Nephron progenitor cell (in vitro differentiated cells): Measurements from ENCODE around the gene SEC14L6.

Experiments used
- DNase-seq: peaks from one replicate; pipeline ENCODE4 v3.0.0; 2021
- H3K27ac Mint-ChIP-seq: 2 replicates; pipeline ENCODE4 v1.8.0; 2021; ENCODE audit warnings: mild to moderate bottlenecking, moderate library complexity, mixed read lengths
- H3K27me3 Mint-ChIP-seq: 2 replicates; pipeline ENCODE4 v1.8.0; 2021; ENCODE audit warnings: mild to moderate bottlenecking, low read depth, mixed read lengths; ENCODE audit not compliant: poor library complexity
- H3K36me3 Mint-ChIP-seq: 2 replicates; pipeline ENCODE4 v1.8.0; 2021; ENCODE audit warnings: low read depth, mixed read lengths
- H3K4me1 Mint-ChIP-seq: 2 replicates; pipeline ENCODE4 v1.8.0; 2021; ENCODE audit warnings: mixed read lengths
- H3K4me3 Mint-ChIP-seq: 2 replicates; pipeline ENCODE4 v1.8.0; 2021; ENCODE audit warnings: mild to moderate bottlenecking, moderate library complexity, mixed read lengths
- H3K9me3 Mint-ChIP-seq: 2 replicates; pipeline ENCODE4 v1.8.0; 2021; ENCODE audit warnings: mild to moderate bottlenecking, moderate library complexity, mixed read lengths
- TF ChIP-seq, protein P1 (sequence below): fragments of 200-600 bp; sonication (generic); IDR thresholded peaks from 2 replicates; pipeline ENCODE4 v1.5.0; 2021; ENCODE audit warnings: antibody characterized with exemption

Gene SEC14L6

DNA sequence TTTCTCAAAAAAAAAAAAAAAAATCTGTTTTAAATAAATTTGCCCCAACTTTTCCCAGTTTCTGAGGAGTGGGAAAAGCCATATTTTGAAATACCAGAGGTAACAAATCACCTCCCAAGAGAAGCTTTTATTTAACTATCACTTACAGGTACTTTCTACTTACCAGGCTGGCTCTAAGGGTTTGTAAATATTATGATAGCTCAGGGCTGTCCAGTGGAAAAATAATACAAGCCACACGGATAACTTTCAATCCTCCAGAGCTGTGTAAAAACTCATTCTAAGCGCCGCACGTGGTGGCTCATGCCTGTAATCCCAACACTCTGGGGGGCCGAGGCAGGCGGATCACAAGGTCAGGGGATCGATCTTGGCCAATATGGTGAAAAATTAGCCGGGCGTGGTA is 35.4 kb downstream of the SEC14L6 start:
- Mint-ChIP-seq H3K27ac (no peak overlapping the region), H3K4me1 (peaks cover 4% of the 10 kb centered on the region), H3K27me3 (peaks cover 11% of the 10 kb centered on the region), H3K9me3 (peaks cover 10% of the 10 kb centered on the region), H3K4me3 (no peak overlapping the region), H3K36me3 (no peaks in the 10 kb centered on the region)
- TF ChIP-seq, protein P1, sequence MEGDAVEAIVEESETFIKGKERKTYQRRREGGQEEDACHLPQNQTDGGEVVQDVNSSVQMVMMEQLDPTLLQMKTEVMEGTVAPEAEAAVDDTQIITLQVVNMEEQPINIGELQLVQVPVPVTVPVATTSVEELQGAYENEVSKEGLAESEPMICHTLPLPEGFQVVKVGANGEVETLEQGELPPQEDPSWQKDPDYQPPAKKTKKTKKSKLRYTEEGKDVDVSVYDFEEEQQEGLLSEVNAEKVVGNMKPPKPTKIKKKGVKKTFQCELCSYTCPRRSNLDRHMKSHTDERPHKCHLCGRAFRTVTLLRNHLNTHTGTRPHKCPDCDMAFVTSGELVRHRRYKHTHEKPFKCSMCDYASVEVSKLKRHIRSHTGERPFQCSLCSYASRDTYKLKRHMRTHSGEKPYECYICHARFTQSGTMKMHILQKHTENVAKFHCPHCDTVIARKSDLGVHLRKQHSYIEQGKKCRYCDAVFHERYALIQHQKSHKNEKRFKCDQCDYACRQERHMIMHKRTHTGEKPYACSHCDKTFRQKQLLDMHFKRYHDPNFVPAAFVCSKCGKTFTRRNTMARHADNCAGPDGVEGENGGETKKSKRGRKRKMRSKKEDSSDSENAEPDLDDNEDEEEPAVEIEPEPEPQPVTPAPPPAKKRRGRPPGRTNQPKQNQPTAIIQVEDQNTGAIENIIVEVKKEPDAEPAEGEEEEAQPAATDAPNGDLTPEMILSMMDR = no peak
- no peak for DNase-seq

DNA sequence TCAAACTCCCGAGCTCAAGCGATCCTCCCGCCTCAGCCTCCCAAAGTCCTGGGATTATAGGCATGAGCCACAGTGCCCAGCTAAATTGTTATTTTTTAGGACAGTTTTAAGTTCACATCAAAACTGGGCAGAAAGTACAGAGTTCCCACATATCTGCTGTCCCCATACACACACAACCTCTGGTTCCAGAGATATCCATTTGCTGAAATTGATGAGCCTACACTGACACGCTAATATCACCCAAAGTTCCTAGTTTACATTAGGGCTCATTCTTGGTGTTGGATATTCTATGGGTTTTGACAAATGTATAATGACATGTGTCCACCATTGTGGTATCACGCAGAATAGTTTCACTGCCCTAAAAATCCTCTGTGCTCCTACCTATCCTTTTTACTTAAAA is 38.3 kb downstream of the SEC14L6 start:
- H3K4me3 Mint-ChIP-seq = no peak overlapping the region
- H3K36me3 Mint-ChIP-seq = no peaks in the 10 kb centered on the region
- peaks cover 4% of the 10 kb centered on the region for H3K9me3 Mint-ChIP-seq
- no peak overlapping the region for H3K27ac Mint-ChIP-seq
- no peak for DNase-seq
- no peaks in the 10 kb centered on the region for H3K4me1 Mint-ChIP-seq
- peaks cover 23% of the 10 kb centered on the region for H3K27me3 Mint-ChIP-seq
- TF ChIP-seq, protein P1 = no peak

DNA sequence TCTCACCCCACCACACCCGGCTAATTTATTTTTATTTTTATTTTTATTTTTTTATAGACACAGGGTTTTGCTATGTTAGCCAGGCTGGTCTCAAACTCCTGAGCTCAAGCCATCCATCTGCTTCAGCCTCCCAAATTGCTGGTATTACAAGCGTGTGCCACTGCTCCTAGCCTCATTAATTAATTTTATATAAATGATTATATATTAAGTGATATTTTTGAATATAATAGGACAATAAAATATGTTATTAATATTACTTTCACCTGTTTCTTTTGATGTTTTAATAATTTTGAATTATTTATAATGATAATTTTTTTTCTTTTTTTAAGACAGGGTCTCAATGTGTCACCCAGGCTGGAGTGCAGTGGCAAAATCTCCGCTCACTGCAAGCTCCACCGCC is 38.9 kb downstream of the SEC14L6 start:
- Mint-ChIP-seq H3K27me3 (peaks cover 28% of the 10 kb centered on the region), H3K27ac (no peak overlapping the region), H3K4me1 (no peaks in the 10 kb centered on the region), H3K4me3 (no peak overlapping the region), H3K9me3 (peaks cover 3% of the 10 kb centered on the region), H3K36me3 (no peaks in the 10 kb centered on the region)
- DNase-seq = no peak
- TF ChIP-seq, protein P1 = no peak

DNA sequence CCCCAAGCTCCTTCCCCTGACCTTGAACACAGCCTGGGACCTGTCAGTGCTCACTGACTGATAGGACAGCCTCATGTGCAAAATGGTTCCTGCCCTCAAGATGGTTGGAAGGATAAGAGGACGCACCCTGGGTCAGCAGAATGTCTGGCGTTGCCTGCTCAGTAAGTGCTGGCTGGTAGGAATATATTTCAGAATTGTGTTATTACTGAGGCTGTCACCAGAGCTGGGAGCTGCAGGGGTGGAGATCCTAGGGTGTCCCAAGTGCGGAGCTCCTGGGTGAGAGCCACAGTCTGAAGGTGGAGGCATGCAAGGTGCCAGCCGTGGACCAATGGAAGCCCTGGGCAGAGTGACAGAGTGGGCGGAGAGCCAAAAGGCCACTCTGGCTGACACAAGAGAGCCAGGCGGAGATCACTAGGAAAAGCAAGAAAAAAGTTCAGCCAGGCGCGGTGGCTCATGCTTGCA is 40.0 kb downstream of the SEC14L6 start:
- no peak overlapping the region for H3K4me3 Mint-ChIP-seq
- H3K27me3 Mint-ChIP-seq = peaks cover 29% of the 10 kb centered on the region
- TF ChIP-seq, protein P1 = no peak
- H3K9me3 Mint-ChIP-seq = no peaks in the 10 kb centered on the region
- H3K4me1 Mint-ChIP-seq = no peaks in the 10 kb centered on the region
- H3K27ac Mint-ChIP-seq = no peak overlapping the region
- no peaks in the 10 kb centered on the region for H3K36me3 Mint-ChIP-seq
- no peak for DNase-seq

DNA sequence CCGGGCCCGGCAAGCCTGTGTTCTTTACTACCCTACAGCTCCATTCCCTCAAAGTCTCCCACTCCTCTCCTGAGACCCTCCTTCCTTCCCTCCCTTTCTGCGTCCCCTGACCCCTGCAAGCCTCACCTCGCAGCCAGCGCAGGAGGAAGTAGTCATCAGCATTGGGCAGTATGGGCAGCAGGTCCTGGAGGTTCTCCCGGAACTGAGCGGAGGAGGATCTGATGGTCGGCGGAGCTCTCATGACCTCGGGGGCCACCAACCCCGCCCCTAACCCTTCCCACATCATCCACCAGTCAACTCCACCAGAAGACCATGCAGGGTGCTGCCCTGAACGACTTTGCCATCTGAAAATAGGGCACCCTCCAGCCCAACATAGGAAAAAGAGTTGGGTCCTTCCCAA is 43.0 kb downstream of the SEC14L6 start:
- Mint-ChIP-seq H3K27ac (no peak overlapping the region), H3K9me3 (no peaks in the 10 kb centered on the region), H3K4me3 (no peak overlapping the region), H3K36me3 (no peaks in the 10 kb centered on the region), H3K4me1 (no peaks in the 10 kb centered on the region), H3K27me3 (peaks cover 37% of the 10 kb centered on the region)
- TF ChIP-seq, protein P1 = no peak
- DNase-seq = no peak

DNA sequence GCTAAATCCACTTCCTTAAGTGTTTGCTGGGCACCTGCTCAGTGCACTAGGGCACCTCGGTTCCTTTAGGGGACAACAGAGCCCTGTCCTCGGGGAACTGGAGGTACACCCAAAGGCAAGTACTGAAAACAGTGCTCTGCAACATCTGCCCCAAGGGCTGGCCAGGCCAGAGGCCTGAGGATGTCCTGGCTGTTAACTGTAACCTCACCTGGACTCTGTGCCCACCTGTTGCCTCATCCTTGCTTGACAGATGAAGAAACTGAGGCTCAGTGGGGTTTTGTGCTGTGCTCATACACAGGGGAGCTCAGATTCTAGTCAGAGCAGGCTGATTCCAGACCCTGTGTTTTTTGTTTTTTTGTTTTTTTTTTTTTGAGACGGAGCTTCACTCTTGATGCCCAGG is 43.6 kb downstream of the SEC14L6 start:
- H3K36me3 Mint-ChIP-seq = no peaks in the 10 kb centered on the region
- no peak overlapping the region for H3K4me3 Mint-ChIP-seq
- H3K27ac Mint-ChIP-seq = no peak overlapping the region
- H3K27me3 Mint-ChIP-seq = peaks cover 41% of the 10 kb centered on the region
- H3K4me1 Mint-ChIP-seq = no peaks in the 10 kb centered on the region
- H3K9me3 Mint-ChIP-seq = no peaks in the 10 kb centered on the region
- DNase-seq = no peak
- TF ChIP-seq, protein P1 = no peak
